A549 (cell line): ENCODE measurements around the gene ARRDC4.

Source experiments
- CEBPB ChIP-seq, 2 experiments: fragments of >200 bp in 1 of 2; sonication (Bioruptor Twin) in 1 of 2; formaldehyde crosslinking in 1 of 2; IDR thresholded peaks; 2 replicates each; pipeline ENCODE4 v1.6.1; 2012 to 2016
- FOSL2 ChIP-seq, 2 experiments: fragments of 450-650 bp in 1 of 2; fragments of >200 bp in 1 of 2; sonication (Bioruptor Twin) in 1 of 2; formaldehyde crosslinking; IDR thresholded peaks; 2 replicates each; pipeline versions ENCODE4 v1.5.0 to v1.6.1; 2016 to 2020; ENCODE audit warnings: mild to moderate bottlenecking in 1 of 2, moderate library complexity in 1 of 2
- KDM5A ChIP-seq: fragments of 200-600 bp; sonication (generic); IDR thresholded peaks from 2 replicates; pipeline ENCODE4 v1.6.1; 2016; ENCODE audit warnings: antibody characterized with exemption, mild to moderate bottlenecking
- POLR2A ChIP-seq: IDR thresholded peaks from 2 replicates; pipeline ENCODE4 v1.6.1; 2012; ENCODE audit warnings: mild to moderate bottlenecking, low read length
- TF ChIP-seq, protein P1 (sequence below): fragments of >200 bp; sonication (Bioruptor Twin); formaldehyde crosslinking; IDR thresholded peaks from 3 replicates; pipeline ENCODE4 v1.5.1; 2016
- TF ChIP-seq, protein P2 (sequence below): fragments of 200-600 bp; sonication (generic); IDR thresholded peaks from 2 replicates; pipeline ENCODE4 v1.6.1; 2016; ENCODE audit warnings: antibody characterized with exemption, mild to moderate bottlenecking, moderate library complexity

DNA sequence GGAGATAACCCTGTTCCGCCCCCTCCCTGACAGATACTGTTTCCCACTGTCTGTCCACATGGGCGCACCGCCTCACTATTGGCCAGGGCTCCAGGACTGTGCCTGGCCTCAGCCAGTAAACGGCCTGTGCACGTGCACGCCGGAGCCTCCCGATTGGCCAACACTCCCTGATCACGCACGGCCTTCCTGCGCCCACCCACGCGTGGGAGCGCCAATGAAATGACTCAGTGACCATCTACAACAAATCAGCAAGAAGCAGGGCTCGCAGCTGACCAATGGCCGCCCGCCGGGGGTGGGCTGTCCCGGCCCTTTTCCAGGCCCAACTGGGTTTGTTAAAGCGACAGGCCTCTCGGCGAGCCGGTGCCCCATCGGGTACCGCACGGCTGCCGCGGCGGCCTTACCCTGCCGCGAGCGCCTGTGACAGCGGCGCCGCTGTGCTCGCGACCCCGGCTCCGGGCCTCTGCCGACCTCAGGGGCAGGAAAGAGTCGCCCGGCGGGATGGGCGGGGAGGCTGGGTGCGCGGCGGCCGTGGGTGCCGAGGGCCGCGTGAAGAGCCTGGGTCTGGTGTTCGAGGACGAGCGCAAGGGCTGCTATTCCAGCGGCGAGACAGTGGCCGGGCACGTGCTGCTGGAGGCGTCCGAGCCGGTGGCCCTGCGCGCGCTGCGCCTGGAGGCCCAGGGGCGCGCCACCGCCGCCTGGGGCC lies at the start of gene ARRDC4:
- TF ChIP-seq, protein P1, sequence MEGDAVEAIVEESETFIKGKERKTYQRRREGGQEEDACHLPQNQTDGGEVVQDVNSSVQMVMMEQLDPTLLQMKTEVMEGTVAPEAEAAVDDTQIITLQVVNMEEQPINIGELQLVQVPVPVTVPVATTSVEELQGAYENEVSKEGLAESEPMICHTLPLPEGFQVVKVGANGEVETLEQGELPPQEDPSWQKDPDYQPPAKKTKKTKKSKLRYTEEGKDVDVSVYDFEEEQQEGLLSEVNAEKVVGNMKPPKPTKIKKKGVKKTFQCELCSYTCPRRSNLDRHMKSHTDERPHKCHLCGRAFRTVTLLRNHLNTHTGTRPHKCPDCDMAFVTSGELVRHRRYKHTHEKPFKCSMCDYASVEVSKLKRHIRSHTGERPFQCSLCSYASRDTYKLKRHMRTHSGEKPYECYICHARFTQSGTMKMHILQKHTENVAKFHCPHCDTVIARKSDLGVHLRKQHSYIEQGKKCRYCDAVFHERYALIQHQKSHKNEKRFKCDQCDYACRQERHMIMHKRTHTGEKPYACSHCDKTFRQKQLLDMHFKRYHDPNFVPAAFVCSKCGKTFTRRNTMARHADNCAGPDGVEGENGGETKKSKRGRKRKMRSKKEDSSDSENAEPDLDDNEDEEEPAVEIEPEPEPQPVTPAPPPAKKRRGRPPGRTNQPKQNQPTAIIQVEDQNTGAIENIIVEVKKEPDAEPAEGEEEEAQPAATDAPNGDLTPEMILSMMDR: no peak
- TF ChIP-seq, protein P2, sequence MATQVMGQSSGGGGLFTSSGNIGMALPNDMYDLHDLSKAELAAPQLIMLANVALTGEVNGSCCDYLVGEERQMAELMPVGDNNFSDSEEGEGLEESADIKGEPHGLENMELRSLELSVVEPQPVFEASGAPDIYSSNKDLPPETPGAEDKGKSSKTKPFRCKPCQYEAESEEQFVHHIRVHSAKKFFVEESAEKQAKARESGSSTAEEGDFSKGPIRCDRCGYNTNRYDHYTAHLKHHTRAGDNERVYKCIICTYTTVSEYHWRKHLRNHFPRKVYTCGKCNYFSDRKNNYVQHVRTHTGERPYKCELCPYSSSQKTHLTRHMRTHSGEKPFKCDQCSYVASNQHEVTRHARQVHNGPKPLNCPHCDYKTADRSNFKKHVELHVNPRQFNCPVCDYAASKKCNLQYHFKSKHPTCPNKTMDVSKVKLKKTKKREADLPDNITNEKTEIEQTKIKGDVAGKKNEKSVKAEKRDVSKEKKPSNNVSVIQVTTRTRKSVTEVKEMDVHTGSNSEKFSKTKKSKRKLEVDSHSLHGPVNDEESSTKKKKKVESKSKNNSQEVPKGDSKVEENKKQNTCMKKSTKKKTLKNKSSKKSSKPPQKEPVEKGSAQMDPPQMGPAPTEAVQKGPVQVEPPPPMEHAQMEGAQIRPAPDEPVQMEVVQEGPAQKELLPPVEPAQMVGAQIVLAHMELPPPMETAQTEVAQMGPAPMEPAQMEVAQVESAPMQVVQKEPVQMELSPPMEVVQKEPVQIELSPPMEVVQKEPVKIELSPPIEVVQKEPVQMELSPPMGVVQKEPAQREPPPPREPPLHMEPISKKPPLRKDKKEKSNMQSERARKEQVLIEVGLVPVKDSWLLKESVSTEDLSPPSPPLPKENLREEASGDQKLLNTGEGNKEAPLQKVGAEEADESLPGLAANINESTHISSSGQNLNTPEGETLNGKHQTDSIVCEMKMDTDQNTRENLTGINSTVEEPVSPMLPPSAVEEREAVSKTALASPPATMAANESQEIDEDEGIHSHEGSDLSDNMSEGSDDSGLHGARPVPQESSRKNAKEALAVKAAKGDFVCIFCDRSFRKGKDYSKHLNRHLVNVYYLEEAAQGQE: peak; percentile 74
- TF ChIP-seq CEBPB (IDR thresholded peaks at IDR 0.05): no peak
- TF ChIP-seq FOSL2 (IDR thresholded peaks at IDR 0.05): no peak
- peak; percentile 38; the same call in 1 of the 2 replicates for TF ChIP-seq FOSL2 (CRISPR knock-in tag; IDR thresholded peaks at IDR 0.05)
- no peak for TF ChIP-seq KDM5A
- TF ChIP-seq POLR2A: no peak
